HepG2 (cell line): ENCODE measurements around the gene EXOSC7. TPM values are rescaled to one million over a fixed set of nuclear protein-coding genes. Genes with fewer than 3 reads are reported as not detected.

Source experiments
- ARID2 ChIP-seq: sonication (generic); formaldehyde crosslinking; IDR thresholded peaks from 2 replicates; pipeline ENCODE4 v1.8.1; 2022; ENCODE audit warnings: mild to moderate bottlenecking, missing genetic modification reagents, borderline replicate concordance
- BRCA1 ChIP-seq: sonication (generic); formaldehyde crosslinking; IDR thresholded peaks from 2 replicates; pipeline ENCODE4 v1.4.0; 2020; ENCODE audit warnings: missing genetic modification reagents
- ETV5 ChIP-seq: IDR thresholded peaks from 2 replicates; pipeline ENCODE4 v1.6.1; 2018; ENCODE audit warnings: missing biosample characterization, missing genetic modification reagents, inconsistent platforms, borderline replicate concordance
- FOXA3 ChIP-seq: IDR thresholded peaks from 2 replicates; pipeline ENCODE4 v1.6.1; 2016; ENCODE audit warnings: missing genetic modification reagents, missing compliant biosample characterization
- GATAD2A ChIP-seq: IDR thresholded peaks from 2 replicates; pipeline ENCODE4 v1.6.1; 2016
- GLMP ChIP-seq: sonication (generic); formaldehyde crosslinking; IDR thresholded peaks from 2 replicates; pipeline ENCODE4 v1.9.0; 2021; ENCODE audit warnings: missing genetic modification reagents, mild to moderate bottlenecking, borderline replicate concordance
- GPN1 ChIP-seq: sonication (generic); formaldehyde crosslinking; IDR thresholded peaks from 2 replicates; pipeline ENCODE4 v1.5.1; 2020; ENCODE audit warnings: missing genetic modification reagents, borderline replicate concordance
- HMGXB4 ChIP-seq, 2 experiments: sonication (generic) in 1 of 2; formaldehyde crosslinking in 1 of 2; IDR thresholded peaks; 2 replicates each; pipeline versions ENCODE4 v1.4.0 to v1.6.1; 2018 to 2020; ENCODE audit warnings: missing genetic modification reagents in 2 of 2, borderline replicate concordance in 1 of 2, low read depth in 1 of 2, mild to moderate bottlenecking in 1 of 2, missing biosample characterization in 1 of 2
- HNRNPH1 ChIP-seq: fragments of 200-400 bp; formaldehyde crosslinking; optimal IDR thresholded peaks from 2 replicates; pipeline ENCODE3; 2017; ENCODE audit warnings: mild to moderate bottlenecking, low read depth, low read length
- JUND ChIP-seq: sonication (generic); formaldehyde crosslinking; IDR thresholded peaks from 2 replicates; pipeline ENCODE4 v1.8.0; 2022; ENCODE audit warnings: mild to moderate bottlenecking, missing genetic modification reagents
- MLX ChIP-seq: IDR thresholded peaks from 2 replicates; pipeline ENCODE4 v1.6.1; 2016
- SP4 ChIP-seq: sonication (generic); formaldehyde crosslinking; IDR thresholded peaks from 2 replicates; pipeline ENCODE4 v1.8.1; 2023; ENCODE audit warnings: mild to moderate bottlenecking, missing genetic modification reagents
- TEAD2 ChIP-seq: sonication (generic); formaldehyde crosslinking; IDR thresholded peaks from 2 replicates; pipeline ENCODE4 v1.9.0; 2021; ENCODE audit warnings: missing genetic modification reagents
- ZFP90 ChIP-seq: sonication (generic); formaldehyde crosslinking; IDR thresholded peaks from 2 replicates; pipeline ENCODE4 v1.8.0; 2022; ENCODE audit warnings: missing genetic modification reagents, mild to moderate bottlenecking, inconsistent platforms, borderline replicate concordance
- ZFY ChIP-seq: sonication (generic); formaldehyde crosslinking; IDR thresholded peaks from 2 replicates; pipeline ENCODE4 v1.4.0; 2020; ENCODE audit warnings: missing genetic modification reagents
- ZNF367 ChIP-seq: sonication (generic); formaldehyde crosslinking; IDR thresholded peaks from 2 replicates; pipeline ENCODE4 v1.4.0; 2020; ENCODE audit warnings: missing genetic modification reagents, borderline replicate concordance
- ZNF800 ChIP-seq: sonication (generic); formaldehyde crosslinking; IDR thresholded peaks from 2 replicates; pipeline ENCODE4 v1.4.0; 2020; ENCODE audit warnings: missing genetic modification reagents
- ZUFSP ChIP-seq: sonication (generic); formaldehyde crosslinking; IDR thresholded peaks from 2 replicates; pipeline ENCODE4 v1.9.0; 2021; ENCODE audit warnings: missing genetic modification reagents, mild to moderate bottlenecking, borderline replicate concordance
- polyA plus RNA-seq, 8 experiments: library from polyadenylated mRNA; depleted of rRNA in 3 of 8; stranded (reverse) in 7 of 8; unstranded in 1 of 8; fragments of >200 nt; fragmentation: Illumina TruSeq in 4 of 8; extraction: Trizol in 4 of 8; gene quantifications; 2 replicates each; pipeline versions ENCODE4 v1.2.1 to v1.2.3, GENCODE V29; 2011 to 2016; ENCODE audit warnings: low read depth in 4 of 8, missing spikeins in 1 of 8, mixed read lengths in 1 of 8; ENCODE audit not compliant: insufficient read depth in 1 of 8
- total RNA-seq, 5 experiments: library from RNA; depleted of rRNA; stranded (reverse); fragments of >200 nt; fragmentation: Illumina TruSeq; extraction: Trizol; gene quantifications; 2 replicates each; pipeline ENCODE4 v1.2.3, GENCODE V29; 2016; ENCODE audit warnings: low read depth in 1 of 5
- TF ChIP-seq, protein P1 (sequence below): IDR thresholded peaks from 2 replicates; pipeline ENCODE4 v1.6.1; 2016
- TF ChIP-seq, protein P2 (sequence below): sonication (generic); formaldehyde crosslinking; IDR thresholded peaks from 2 replicates; pipeline ENCODE4 v1.8.1; 2023; ENCODE audit warnings: mild to moderate bottlenecking, missing genetic modification reagents

EXOSC7 gene
- total and polyA plus RNA-seq, 2 of the 13 experiments (the other 11 are each of a cell fraction or from before 2014, with no cell fraction given) = 68.3 to 74.7 TPM

DNA sequence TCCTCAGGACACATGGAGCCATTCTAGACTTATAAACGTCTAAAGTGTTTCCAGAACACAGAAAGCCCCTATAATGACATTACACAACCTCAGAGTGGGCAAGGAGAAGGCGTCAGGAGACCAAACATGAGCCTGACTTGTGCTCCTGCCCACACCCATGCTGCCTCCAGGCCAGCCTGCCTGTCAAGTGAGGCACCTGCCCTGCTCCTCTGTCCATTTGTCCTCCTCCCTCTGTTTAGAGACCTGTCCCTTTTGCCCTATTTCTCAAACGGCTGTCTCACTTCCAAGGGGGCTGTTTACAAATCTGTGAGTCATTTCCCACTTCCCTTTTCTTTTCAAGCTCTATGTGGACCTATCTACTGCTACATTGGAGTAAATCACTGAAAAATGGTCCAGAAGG is 21.1 kb upstream of the EXOSC7 start (continued):
- no peak for TF ChIP-seq ZNF800 (CRISPR knock-in tag)
- TF ChIP-seq ETV5 (CRISPR knock-in tag) = peak; percentile 72; the same call in 1 of the 2 replicates
- TF ChIP-seq JUND = peak; percentile 49; the same call in 1 of the 2 replicates
- no peak for TF ChIP-seq MLX (CRISPR knock-in tag)
- peak; percentile 89 for TF ChIP-seq FOXA3 (CRISPR knock-in tag)
- TF ChIP-seq GATAD2A (CRISPR knock-in tag) = peak; percentile 40; the same call in 1 of the 2 replicates
- TF ChIP-seq ZNF367 = no peak
- no peak for TF ChIP-seq SP4
- no peak for TF ChIP-seq ARID2 (CRISPR knock-in tag)
- no peak for TF ChIP-seq TEAD2
- no peak for TF ChIP-seq ZUFSP (CRISPR knock-in tag)
- no peak for TF ChIP-seq HMGXB4 (CRISPR knock-in tag; IDR thresholded peaks at IDR 0.05; ENCODE audit: borderline replicate concordance in 1 of 2, low read depth in 1 of 2)
- no peak for TF ChIP-seq BRCA1
- no peak for TF ChIP-seq HNRNPH1
- no peak for TF ChIP-seq GLMP (CRISPR knock-in tag)
- TF ChIP-seq, protein P1, sequence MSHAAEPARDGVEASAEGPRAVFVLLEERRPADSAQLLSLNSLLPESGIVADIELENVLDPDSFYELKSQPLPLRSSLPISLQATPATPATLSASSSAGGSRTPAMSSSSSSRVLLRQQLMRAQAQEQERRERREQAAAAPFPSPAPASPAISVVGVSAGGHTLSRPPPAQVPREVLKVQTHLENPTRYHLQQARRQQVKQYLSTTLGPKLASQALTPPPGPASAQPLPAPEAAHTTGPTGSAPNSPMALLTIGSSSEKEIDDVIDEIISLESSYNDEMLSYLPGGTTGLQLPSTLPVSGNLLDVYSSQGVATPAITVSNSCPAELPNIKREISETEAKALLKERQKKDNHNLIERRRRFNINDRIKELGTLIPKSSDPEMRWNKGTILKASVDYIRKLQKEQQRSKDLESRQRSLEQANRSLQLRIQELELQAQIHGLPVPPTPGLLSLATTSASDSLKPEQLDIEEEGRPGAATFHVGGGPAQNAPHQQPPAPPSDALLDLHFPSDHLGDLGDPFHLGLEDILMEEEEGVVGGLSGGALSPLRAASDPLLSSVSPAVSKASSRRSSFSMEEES (CRISPR knock-in tag) = no peak
- TF ChIP-seq, protein P2, sequence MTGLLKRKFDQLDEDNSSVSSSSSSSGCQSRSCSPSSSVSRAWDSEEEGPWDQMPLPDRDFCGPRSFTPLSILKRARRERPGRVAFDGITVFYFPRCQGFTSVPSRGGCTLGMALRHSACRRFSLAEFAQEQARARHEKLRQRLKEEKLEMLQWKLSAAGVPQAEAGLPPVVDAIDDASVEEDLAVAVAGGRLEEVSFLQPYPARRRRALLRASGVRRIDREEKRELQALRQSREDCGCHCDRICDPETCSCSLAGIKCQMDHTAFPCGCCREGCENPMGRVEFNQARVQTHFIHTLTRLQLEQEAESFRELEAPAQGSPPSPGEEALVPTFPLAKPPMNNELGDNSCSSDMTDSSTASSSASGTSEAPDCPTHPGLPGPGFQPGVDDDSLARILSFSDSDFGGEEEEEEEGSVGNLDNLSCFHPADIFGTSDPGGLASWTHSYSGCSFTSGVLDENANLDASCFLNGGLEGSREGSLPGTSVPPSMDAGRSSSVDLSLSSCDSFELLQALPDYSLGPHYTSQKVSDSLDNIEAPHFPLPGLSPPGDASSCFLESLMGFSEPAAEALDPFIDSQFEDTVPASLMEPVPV (CRISPR knock-in tag) = no peak
- no peak for TF ChIP-seq GPN1 (CRISPR knock-in tag)
- no peak for TF ChIP-seq ZFP90 (CRISPR knock-in tag)
- no peak for TF ChIP-seq ZFY (CRISPR knock-in tag)
